NT2/D1 (cell line): ENCODE measurements around the gene PPM1H.
A peak's percentile ranks its signal among the peaks of the same experiment; 100 is the strongest.

Experiments used
- DNase-seq: peaks from one replicate; pipeline ENCODE4 v3.0.0-alpha.2; 2011; ENCODE audit warnings: low read depth, low spot score
- H3K27me3 ChIP-seq: 2 replicates; pipeline ENCODE4 v1.6.0; 2011; ENCODE audit warnings: mild to moderate bottlenecking; ENCODE audit not compliant: insufficient read length, insufficient read depth
- H3K36me3 ChIP-seq: 2 replicates; pipeline ENCODE4 v1.6.1; 2011; ENCODE audit warnings: mild to moderate bottlenecking, low read length, mixed read lengths; ENCODE audit not compliant: insufficient read depth, insufficient read length
- H3K4me1 ChIP-seq: 2 replicates; pipeline ENCODE4 v1.5.1; 2011; ENCODE audit not compliant: insufficient read depth, insufficient read length
- H3K4me3 ChIP-seq: 2 replicates; pipeline ENCODE4 v1.5.1; 2011; ENCODE audit warnings: low read depth; ENCODE audit not compliant: insufficient read length
- H3K9ac ChIP-seq: 2 replicates; pipeline ENCODE4 v1.6.0; 2011; ENCODE audit warnings: low read depth; ENCODE audit not compliant: insufficient read length
- H3K9me3 ChIP-seq: 2 replicates; pipeline ENCODE4 v1.5.1; 2011; ENCODE audit warnings: mild to moderate bottlenecking, low read length; ENCODE audit not compliant: insufficient read depth
- SUZ12 ChIP-seq: IDR thresholded peaks from 2 replicates; pipeline ENCODE4 v1.6.1; 2011; ENCODE audit not compliant: insufficient read length, insufficient read depth; ENCODE audit errors: extremely low read depth
- YY1 ChIP-seq: IDR thresholded peaks from 2 replicates; pipeline ENCODE4 v1.6.1; 2011; ENCODE audit not compliant: insufficient read length, insufficient read depth
- ZNF274 ChIP-seq: IDR thresholded peaks from 2 replicates; pipeline ENCODE4 v1.6.1; 2011; ENCODE audit warnings: mild to moderate bottlenecking, low read depth, low read length

Gene PPM1H

DNA sequence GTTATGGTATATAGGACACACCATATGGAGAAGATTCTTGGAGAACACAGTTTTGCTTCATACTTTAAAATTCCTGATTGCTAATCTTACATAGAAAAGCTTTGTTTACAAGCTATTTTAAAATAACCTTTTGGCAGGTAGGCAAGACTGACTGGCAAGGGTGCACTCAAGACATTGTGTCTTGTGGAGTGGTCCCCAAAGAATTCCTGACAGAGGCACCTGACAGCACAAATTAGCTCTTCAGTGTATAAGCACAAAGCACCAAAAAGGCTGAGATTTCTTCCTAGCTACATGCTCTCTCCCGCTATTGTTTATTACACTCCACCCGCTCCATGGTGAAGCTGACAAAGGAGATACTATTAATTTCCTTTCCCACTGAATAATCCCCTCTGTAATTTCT is 329.0 kb downstream of the PPM1H start:
- no peak for DNase-seq
- no peaks in the 10 kb centered on the region for H3K4me1 ChIP-seq
- no peak overlapping the region for H3K4me3 ChIP-seq
- no peak for TF ChIP-seq ZNF274
- TF ChIP-seq SUZ12: no peak
- TF ChIP-seq YY1: no peak
- H3K36me3 ChIP-seq: peaks cover 8% of the 10 kb centered on the region
- H3K27me3 ChIP-seq: no peaks in the 10 kb centered on the region
- no peaks in the 10 kb centered on the region for H3K9me3 ChIP-seq
- H3K9ac ChIP-seq: no peak overlapping the region

DNA sequence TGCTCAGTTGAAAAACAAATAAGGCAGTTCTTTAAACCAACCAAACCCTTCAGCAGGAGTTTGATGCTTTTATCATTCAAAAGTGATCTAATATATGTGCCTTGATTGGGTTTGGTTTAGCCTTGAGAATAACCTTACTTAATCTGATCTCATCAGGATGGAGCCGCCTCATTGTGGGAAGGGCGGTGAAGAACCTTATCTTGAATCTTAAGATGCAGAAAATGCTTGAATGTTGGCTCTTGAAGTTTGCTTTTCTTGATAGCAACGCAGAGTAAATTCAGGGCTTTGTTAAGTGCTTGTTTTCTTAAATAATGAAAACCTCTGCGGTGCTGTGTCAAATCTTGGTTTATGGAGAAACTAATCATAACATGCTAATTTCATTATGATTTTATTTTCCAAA is 330.1 kb downstream of the PPM1H start:
- Histone ChIP-seq H3K9me3 (no peaks in the 10 kb centered on the region), H3K27me3 (no peaks in the 10 kb centered on the region), H3K4me3 (peak overlapping the region; percentile 89), H3K9ac (peak overlapping the region; percentile 98), H3K36me3 (peaks cover 8% of the 10 kb centered on the region), H3K4me1 (no peaks in the 10 kb centered on the region)
- no peak for DNase-seq
- TF ChIP-seq SUZ12: no peak
- TF ChIP-seq ZNF274: no peak
- TF ChIP-seq YY1: no peak

DNA sequence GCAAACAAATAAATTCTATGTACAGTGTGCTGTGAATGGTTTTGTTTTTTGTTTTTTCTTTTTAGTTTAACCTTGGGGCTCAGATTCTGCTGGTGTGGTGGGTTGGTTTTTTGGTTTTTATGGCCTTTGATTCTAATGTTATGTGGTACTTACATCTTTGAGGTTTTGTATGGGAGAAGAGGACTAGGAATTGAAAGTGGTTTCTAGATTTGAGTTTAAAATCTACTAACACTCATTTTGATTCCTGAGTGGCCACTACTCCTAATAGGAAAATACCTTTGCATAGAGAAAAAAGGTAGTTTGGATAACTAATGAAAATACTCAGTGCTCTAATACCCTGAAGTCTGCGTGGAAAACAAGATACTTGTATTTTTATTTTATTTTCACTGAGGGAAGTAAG is 330.6 kb downstream of the PPM1H start:
- H3K27me3 ChIP-seq: no peaks in the 10 kb centered on the region
- H3K36me3 ChIP-seq: peaks cover 8% of the 10 kb centered on the region
- H3K4me3 ChIP-seq: peak overlapping the region; percentile 89
- H3K4me1 ChIP-seq: no peaks in the 10 kb centered on the region
- no peak for DNase-seq
- no peak for TF ChIP-seq YY1
- TF ChIP-seq SUZ12: no peak
- no peak for TF ChIP-seq ZNF274
- peak overlapping the region; percentile 98 for H3K9ac ChIP-seq
- no peaks in the 10 kb centered on the region for H3K9me3 ChIP-seq

DNA sequence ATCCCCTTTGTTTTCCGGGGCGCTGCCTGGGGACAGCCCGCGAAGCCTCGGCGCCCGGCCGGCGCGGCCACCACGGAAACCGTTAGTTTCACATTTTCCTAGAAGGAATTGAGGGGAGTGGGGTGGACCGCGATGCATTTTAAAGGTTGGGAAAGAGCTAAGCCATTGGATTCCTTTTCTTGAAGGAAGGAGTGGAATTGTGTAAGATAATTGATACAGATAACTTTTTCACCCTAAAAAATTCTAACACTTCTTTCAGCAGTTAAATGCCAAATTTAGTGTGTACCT is 331.2 kb downstream of the PPM1H start:
- no peaks in the 10 kb centered on the region for H3K4me1 ChIP-seq
- peak overlapping the region; percentile 98 for H3K9ac ChIP-seq
- TF ChIP-seq SUZ12: no peak
- H3K4me3 ChIP-seq: peak overlapping the region; percentile 89
- peaks cover 8% of the 10 kb centered on the region for H3K36me3 ChIP-seq
- no peak for DNase-seq
- no peaks in the 10 kb centered on the region for H3K27me3 ChIP-seq
- no peaks in the 10 kb centered on the region for H3K9me3 ChIP-seq

DNA sequence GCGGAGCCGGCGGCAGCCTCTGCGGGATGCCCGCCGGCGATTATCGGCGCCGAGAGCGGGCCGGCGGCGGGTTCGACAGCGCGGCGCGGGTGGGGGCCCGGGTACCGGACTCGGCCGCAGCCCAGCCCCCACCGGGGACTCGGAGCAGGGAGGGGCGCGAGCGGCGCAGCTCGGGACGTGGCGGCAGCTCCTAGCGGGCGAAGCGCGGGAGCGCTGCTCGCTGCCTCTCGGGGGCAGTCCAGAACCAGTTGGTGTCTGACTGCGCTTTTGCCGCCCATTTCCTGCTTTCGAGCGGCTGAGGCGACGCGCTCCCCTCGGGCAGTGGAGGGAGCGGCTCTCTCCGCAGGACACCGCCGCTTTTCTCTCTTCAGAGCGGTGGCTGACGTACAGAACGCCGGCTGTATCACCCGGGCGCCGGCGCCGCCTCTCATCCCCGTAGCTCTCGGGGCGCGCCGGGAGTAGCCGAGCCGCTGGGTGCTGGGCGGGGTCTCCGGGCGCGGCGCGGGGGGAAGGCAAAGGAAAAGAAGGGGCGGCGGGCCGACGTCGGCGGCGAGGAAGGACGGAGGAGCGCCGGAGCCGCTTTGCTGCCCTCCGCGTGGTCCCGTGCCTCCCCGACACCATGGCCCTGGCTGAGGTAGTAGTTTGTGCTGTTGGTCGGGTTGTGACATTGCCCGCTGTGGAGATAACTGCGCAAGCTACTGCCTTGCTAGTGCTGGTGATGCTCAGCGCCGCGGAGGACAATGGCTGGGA is 331.7 kb downstream of the PPM1H start:
- H3K4me1 ChIP-seq: no peaks in the 10 kb centered on the region
- TF ChIP-seq SUZ12 (no peak), ZNF274 (no peak), YY1 (no peak)
- peak overlapping the region; percentile 89 for H3K4me3 ChIP-seq
- peaks cover 8% of the 10 kb centered on the region for H3K36me3 ChIP-seq
- H3K27me3 ChIP-seq: no peaks in the 10 kb centered on the region
- H3K9me3 ChIP-seq: no peaks in the 10 kb centered on the region
- H3K9ac ChIP-seq: peak overlapping the region; percentile 98
- DNase-seq: peak; percentile 85

DNA sequence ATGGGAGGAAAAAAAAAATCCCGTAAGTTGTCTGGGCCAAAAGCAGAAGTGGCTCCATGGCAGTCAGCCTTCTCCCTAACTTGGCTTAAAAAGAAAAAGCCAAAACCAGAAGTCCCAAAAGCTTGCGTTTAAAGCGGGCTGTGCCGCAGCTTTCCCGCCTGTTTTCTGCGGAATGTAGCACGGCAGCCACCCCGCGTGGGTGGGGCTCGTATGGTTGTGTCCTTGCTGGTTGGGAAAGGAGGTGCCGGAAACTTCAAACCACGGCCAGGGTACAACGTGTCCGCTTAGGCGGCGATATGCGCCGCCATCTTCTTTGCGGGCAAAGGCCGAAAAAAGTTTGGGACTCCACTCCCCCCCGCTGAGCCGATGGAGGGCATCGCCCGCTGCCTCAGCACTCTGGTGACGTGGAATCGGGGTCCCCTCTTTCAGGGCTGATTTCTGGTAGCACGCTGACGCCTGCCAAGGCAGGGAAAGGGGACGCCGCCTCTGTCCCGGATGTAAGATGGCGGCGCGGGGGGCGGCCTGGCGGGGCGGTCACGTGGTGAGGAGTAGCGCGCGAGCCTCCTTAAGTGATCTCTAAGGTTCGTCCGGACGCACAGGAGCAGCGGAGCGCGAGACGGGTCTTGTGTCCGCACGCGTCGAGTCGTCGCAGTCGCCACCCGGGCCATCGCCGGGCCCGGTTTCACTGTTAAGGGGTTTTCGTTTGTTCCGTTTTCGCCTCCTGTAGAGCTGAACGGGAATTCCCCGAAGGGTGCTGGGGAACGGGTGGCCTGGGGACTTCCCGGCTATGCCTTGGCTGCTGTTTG is 332.5 kb downstream of the PPM1H start:
- peaks cover 8% of the 10 kb centered on the region for H3K36me3 ChIP-seq
- no peaks in the 10 kb centered on the region for H3K27me3 ChIP-seq
- no peaks in the 10 kb centered on the region for H3K9me3 ChIP-seq
- DNase-seq: peak; percentile 89
- no peaks in the 10 kb centered on the region for H3K4me1 ChIP-seq
- no peak for TF ChIP-seq ZNF274
- TF ChIP-seq YY1: peak; percentile 90
- peak overlapping the region; percentile 98 for H3K9ac ChIP-seq
- peak overlapping the region; percentile 89 for H3K4me3 ChIP-seq

DNA sequence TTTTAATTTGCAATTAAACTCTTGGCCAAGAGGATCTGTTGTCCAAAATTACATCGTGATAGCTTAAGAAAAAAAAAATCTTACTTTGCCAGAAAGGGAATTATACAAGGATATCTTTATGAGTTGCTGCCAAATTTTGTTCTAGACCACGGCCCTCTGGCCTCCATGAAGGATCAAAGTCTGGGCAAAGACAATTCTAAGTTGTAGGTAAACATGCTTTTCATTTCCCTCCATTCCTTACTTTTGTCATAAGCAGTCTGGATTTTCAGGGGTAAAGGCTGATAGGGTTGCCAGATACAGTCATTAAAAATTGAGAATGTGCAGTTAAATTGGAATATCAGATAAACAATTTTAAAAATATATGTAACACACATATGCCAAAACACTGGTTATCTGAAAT is 333.2 kb downstream of the PPM1H start:
- Histone ChIP-seq H3K27me3 (no peaks in the 10 kb centered on the region), H3K36me3 (peaks cover 8% of the 10 kb centered on the region), H3K4me1 (no peaks in the 10 kb centered on the region), H3K9ac (peak overlapping the region; percentile 98), H3K4me3 (peak overlapping the region; percentile 89), H3K9me3 (no peaks in the 10 kb centered on the region)
- TF ChIP-seq YY1 (no peak), SUZ12 (no peak), ZNF274 (no peak)
- no peak for DNase-seq
